K562 (cell line): ENCODE results near the gene CTBS. TPM values are rescaled to one million over a fixed set of nuclear protein-coding genes. Genes with fewer than 3 reads are reported as not detected.

ENCODE experiments used
- CEBPB ChIP-seq: fragments of 450-650 bp; IDR thresholded peaks from 2 replicates; pipeline ENCODE4 v1.6.1; 2016; ENCODE audit warnings: missing genetic modification characterization, missing compliant biosample characterization
- CEBPG ChIP-seq, 3 experiments: fragments of 200-800 bp in 1 of 3; sonication (Bioruptor generic) in 1 of 3; sonication (generic) in 1 of 3; formaldehyde crosslinking in 1 of 3; IDR thresholded peaks in 2 of 3; conservative IDR thresholded peaks in 1 of 3; 2 replicates each; pipeline versions ENCODE4 v1.6.1 to v1.8.0; 2016 to 2022; ENCODE audit warnings: missing compliant biosample characterization in 2 of 3, missing genetic modification characterization in 2 of 3, mild to moderate bottlenecking in 1 of 3, missing genetic modification reagents in 1 of 3
- MITF ChIP-seq: IDR thresholded peaks from 2 replicates; pipeline ENCODE4 v1.6.1; 2014; ENCODE audit warnings: antibody characterized with exemption
- XRCC3 ChIP-seq: fragments of 450-650 bp; IDR thresholded peaks from 2 replicates; pipeline ENCODE4 v1.6.1; 2017; ENCODE audit warnings: mild to moderate bottlenecking, moderate library complexity
- ZBTB40 ChIP-seq, 2 experiments: fragments of 450-650 bp in 1 of 2; sonication (generic) in 1 of 2; formaldehyde crosslinking in 1 of 2; IDR thresholded peaks; 2 replicates each; pipeline versions ENCODE4 v1.7.1 to v1.9.0; 2016 to 2022; ENCODE audit warnings: inconsistent platforms in 1 of 2, mild to moderate bottlenecking in 1 of 2, missing genetic modification reagents in 1 of 2
- polyA plus RNA-seq, 8 experiments: library from polyadenylated mRNA; depleted of rRNA in 4 of 8; stranded (reverse) in 5 of 8; unstranded in 3 of 8; fragments of >200 nt; fragmentation: Nextera tagmentation in 2 of 8; fragmentation: Illumina TruSeq in 1 of 8; extraction: Ambion mirVana in 2 of 8; extraction: Trizol in 1 of 8; gene quantifications; 2 replicates each; pipeline versions ENCODE4 v1.2.1 to v1.2.3, GENCODE V29; 2011 to 2014; ENCODE audit warnings: inconsistent platforms in 1 of 8, missing spikeins in 1 of 8
- total RNA-seq, 7 experiments: library from RNA; depleted of rRNA in 6 of 7; stranded (reverse); fragments of >200 nt in 6 of 7; fragmentation: Illumina TruSeq in 2 of 7; extraction: Trizol in 2 of 7; gene quantifications; 2 replicates each; pipeline versions ENCODE4 v1.2.1 to v1.2.3, GENCODE V29; 2011 to 2021; ENCODE audit warnings: low replicate concordance in 1 of 7
- TF ChIP-seq, protein P1 (sequence below): IDR thresholded peaks from 2 replicates; pipeline ENCODE4 v1.6.1; 2016; ENCODE audit warnings: missing genetic modification characterization, missing compliant biosample characterization
- TF ChIP-seq, protein P2 (sequence below): sonication (generic); formaldehyde crosslinking; IDR thresholded peaks from 2 replicates; pipeline ENCODE4 v1.8.0; 2022; ENCODE audit warnings: mild to moderate bottlenecking, missing genetic modification reagents

Gene CTBS
- total and polyA plus RNA-seq, 9 of the 15 experiments (the other 6 are each of a cell fraction or from before 2014, with no cell fraction given) = 3.0 to 19.8 (median 9.9) TPM

- TF ChIP-seq, protein P1, sequence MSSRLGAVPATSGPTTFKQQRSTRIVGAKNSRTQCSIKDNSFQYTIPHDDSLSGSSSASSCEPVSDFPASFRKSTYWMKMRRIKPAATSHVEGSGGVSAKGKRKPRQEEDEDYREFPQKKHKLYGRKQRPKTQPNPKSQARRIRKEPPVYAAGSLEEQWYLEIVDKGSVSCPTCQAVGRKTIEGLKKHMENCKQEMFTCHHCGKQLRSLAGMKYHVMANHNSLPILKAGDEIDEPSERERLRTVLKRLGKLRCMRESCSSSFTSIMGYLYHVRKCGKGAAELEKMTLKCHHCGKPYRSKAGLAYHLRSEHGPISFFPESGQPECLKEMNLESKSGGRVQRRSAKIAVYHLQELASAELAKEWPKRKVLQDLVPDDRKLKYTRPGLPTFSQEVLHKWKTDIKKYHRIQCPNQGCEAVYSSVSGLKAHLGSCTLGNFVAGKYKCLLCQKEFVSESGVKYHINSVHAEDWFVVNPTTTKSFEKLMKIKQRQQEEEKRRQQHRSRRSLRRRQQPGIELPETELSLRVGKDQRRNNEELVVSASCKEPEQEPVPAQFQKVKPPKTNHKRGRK (tag) = no peak
- TF ChIP-seq CEBPB (tag) = peak; percentile 39; the same call in 1 of the 2 replicates
- TF ChIP-seq MITF = no peak
- TF ChIP-seq, protein P2, sequence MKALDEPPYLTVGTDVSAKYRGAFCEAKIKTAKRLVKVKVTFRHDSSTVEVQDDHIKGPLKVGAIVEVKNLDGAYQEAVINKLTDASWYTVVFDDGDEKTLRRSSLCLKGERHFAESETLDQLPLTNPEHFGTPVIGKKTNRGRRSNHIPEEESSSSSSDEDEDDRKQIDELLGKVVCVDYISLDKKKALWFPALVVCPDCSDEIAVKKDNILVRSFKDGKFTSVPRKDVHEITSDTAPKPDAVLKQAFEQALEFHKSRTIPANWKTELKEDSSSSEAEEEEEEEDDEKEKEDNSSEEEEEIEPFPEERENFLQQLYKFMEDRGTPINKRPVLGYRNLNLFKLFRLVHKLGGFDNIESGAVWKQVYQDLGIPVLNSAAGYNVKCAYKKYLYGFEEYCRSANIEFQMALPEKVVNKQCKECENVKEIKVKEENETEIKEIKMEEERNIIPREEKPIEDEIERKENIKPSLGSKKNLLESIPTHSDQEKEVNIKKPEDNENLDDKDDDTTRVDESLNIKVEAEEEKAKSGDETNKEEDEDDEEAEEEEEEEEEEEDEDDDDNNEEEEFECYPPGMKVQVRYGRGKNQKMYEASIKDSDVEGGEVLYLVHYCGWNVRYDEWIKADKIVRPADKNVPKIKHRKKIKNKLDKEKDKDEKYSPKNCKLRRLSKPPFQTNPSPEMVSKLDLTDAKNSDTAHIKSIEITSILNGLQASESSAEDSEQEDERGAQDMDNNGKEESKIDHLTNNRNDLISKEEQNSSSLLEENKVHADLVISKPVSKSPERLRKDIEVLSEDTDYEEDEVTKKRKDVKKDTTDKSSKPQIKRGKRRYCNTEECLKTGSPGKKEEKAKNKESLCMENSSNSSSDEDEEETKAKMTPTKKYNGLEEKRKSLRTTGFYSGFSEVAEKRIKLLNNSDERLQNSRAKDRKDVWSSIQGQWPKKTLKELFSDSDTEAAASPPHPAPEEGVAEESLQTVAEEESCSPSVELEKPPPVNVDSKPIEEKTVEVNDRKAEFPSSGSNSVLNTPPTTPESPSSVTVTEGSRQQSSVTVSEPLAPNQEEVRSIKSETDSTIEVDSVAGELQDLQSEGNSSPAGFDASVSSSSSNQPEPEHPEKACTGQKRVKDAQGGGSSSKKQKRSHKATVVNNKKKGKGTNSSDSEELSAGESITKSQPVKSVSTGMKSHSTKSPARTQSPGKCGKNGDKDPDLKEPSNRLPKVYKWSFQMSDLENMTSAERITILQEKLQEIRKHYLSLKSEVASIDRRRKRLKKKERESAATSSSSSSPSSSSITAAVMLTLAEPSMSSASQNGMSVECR (CRISPR knock-in tag) = 0 out of 2 replicates have a peak, but pooled peaks have one; percentile 29
- TF ChIP-seq CEBPG (CRISPR knock-in tag; IDR thresholded peaks at IDR 0.05) = no peak; the same call in 1 of the 2 replicates
- peak; percentile 82 to 92 for TF ChIP-seq CEBPG (tag; conservative IDR thresholded peaks at IDR 0.05 in 1 of 2, IDR thresholded peaks at IDR 0.05 in 1 of 2)
- 0 out of 2 replicates have a peak, but pooled peaks have one; percentile 37 for TF ChIP-seq ZBTB40 (IDR thresholded peaks at IDR 0.05)
- no peak for TF ChIP-seq ZBTB40 (CRISPR knock-in tag; IDR thresholded peaks at IDR 0.05)
- TF ChIP-seq XRCC3 = no peak
Measured at GRCh38 chr1:84504580-84505492, 69.4 kb downstream of the CTBS start (continued).
